Common myeloid progenitor, CD34-positive (primary cell): ENCODE results near the gene AMBP.

ENCODE experiments used
- CTCF ChIA-PET: fragments of 350-600 bp; sonication (Branson Sonifier 250); formaldehyde crosslinking; loops from one replicate; lab custom pipeline; 2021; ENCODE audit warnings: antibody characterized with exemption; lab: Charles Lee
- POLR2A ChIA-PET: fragments of 350-600 bp; sonication (Branson Sonifier 250); formaldehyde crosslinking; loops from one replicate; lab custom pipeline; 2021; ENCODE audit warnings: antibody characterized with exemption; lab: Charles Lee
- DNase-seq, 3 donors: peaks; one replicate each; pipeline versions ENCODE4 v3.0.0 to v3.0.0-alpha.2; 2013
- H3K27ac ChIP-seq, 2 experiments: 1 replicate in 1 of 2; 2 replicates in 1 of 2; pipeline ENCODE4 v1.7.0; 2013; ENCODE audit warnings: inconsistent platforms in 2 of 2, low read length in 2 of 2, mild to moderate bottlenecking in 2 of 2, low read depth in 1 of 2, moderate library complexity in 1 of 2; ENCODE audit not compliant: severe bottlenecking in 2 of 2, insufficient read depth in 1 of 2, poor library complexity in 1 of 2
- H3K27me3 ChIP-seq, 5 experiments: replicated peaks in 2 of 5; 1 replicate in 3 of 5; 2 replicates in 2 of 5; pipeline versions ENCODE4 v1.6.1 to v1.7.0; 2013; ENCODE audit warnings: low read length in 4 of 5, mild to moderate bottlenecking in 2 of 5, moderate library complexity in 2 of 5, inconsistent platforms in 1 of 5; ENCODE audit not compliant: insufficient read depth in 5 of 5, control insufficient read depth in 4 of 5
- H3K36me3 ChIP-seq, 4 experiments: 1 replicate in 2 of 4; 2 replicates in 2 of 4; pipeline versions ENCODE4 v1.6.1 to v1.7.0; 2013; ENCODE audit warnings: low read length in 3 of 4, control low read depth in 1 of 4, mild to moderate bottlenecking in 1 of 4; ENCODE audit not compliant: control insufficient read depth in 4 of 4, insufficient read depth in 4 of 4
- H3K4me1 ChIP-seq, 4 experiments: 1 replicate in 3 of 4; 2 replicates in 1 of 4; pipeline versions ENCODE4 v1.6.1 to v1.7.1; 2013; ENCODE audit warnings: low read length in 3 of 4, mild to moderate bottlenecking in 3 of 4, control low read depth in 1 of 4, inconsistent platforms in 1 of 4, moderate library complexity in 1 of 4; ENCODE audit not compliant: control insufficient read depth in 4 of 4, insufficient read depth in 4 of 4; ENCODE audit errors: control extremely low read depth in 1 of 4
- H3K4me3 ChIP-seq, 7 experiments: 1 replicate in 4 of 7; 2 replicates in 3 of 7; pipeline versions ENCODE4 v1.5.1 to v1.7.0; 2013; ENCODE audit warnings: mild to moderate bottlenecking in 7 of 7, low read length in 6 of 7, moderate library complexity in 6 of 7, inconsistent platforms in 2 of 7, low read depth in 2 of 7, control low read depth in 1 of 7; ENCODE audit not compliant: insufficient read depth in 4 of 7, control insufficient read depth in 1 of 7; ENCODE audit errors: extremely low read depth in 1 of 7
- H3K9me3 ChIP-seq, 5 experiments: 1 replicate in 4 of 5; 2 replicates in 1 of 5; pipeline versions ENCODE4 v1.6.1 to v1.7.1; 2013; ENCODE audit warnings: low read length in 4 of 5, mild to moderate bottlenecking in 2 of 5, inconsistent platforms in 1 of 5, low read depth in 1 of 5, moderate library complexity in 1 of 5; ENCODE audit not compliant: control insufficient read depth in 4 of 5, insufficient read depth in 2 of 5; ENCODE audit errors: control extremely low read depth in 1 of 5
- WGBS: methylation state at CpG from one replicate; pipeline ENCODE4 v1.1.5; 2013; ENCODE audit not compliant: insufficient coverage; 5-methylcytosine and 5-hydroxymethylcytosine counted together

The AMBP gene

DNA sequence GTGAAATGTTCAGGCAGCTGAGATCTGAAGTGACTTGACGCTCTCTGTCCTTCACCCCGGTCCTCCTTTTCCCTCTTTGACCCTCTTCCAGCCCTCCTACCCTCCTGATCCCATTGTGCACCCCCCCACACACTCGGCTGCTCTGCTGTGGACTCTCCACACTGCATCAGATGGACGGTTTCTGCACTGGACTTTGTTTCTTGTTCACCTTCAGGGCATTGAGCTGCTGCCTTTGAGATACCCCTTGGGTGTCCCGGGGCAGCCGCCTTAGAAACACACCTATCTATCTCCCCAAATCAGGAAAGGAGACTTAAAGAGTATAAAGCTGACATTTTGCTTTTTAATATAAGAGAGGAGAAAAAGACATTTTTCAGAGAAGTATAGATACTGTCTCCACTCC is 27.5 kb downstream of the AMBP start:
- no peaks in the 10 kb centered on the region for H3K27me3 ChIP-seq
- H3K36me3 ChIP-seq: peaks cover 4 to 62% (median 35%) of the 10 kb centered on the region in 4 experiments
- no peak for DNase-seq
- H3K27ac ChIP-seq: no peak overlapping the region
- no peaks in the 10 kb centered on the region for H3K4me1 ChIP-seq
- 100% methylated on average over 3 of the region's 6 CpGs for WGBS
- ChIA-PET POLR2A (no interaction called here), CTCF (interaction anchor here (1.5 kb wide), 1 partner anchor 12 kb away, joined by 3 read pairs; no protein-coding TSS in a partner anchor)
- no peaks in the 10 kb centered on the region for H3K9me3 ChIP-seq
- no peak overlapping the region for H3K4me3 ChIP-seq

DNA sequence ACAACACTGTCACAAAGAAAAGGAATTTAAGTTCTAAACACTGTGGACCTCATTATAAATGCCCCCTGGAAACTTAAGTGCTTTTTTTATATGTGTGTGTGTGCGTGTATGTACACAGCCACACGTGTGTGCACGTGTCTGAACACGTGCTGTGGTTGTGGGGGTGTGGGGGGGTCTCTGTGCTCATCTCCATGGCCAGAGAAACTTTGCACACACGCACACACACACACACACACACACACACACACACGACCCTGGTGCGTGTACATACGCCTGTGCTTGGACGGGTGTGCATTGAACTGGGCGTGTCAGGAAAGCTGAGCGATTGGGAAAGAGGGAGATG is 27.9 kb downstream of the AMBP start:
- Histone ChIP-seq H3K9me3 (no peaks in the 10 kb centered on the region), H3K27ac (no peak overlapping the region), H3K4me3 (no peak overlapping the region), H3K4me1 (no peaks in the 10 kb centered on the region), H3K27me3 (no peaks in the 10 kb centered on the region), H3K36me3 (peaks cover 4 to 65% (median 35%) of the 10 kb centered on the region in 4 experiments)
- 100% methylated on average over 4 of the region's 11 CpGs for WGBS
- DNase-seq: no peak
- CTCF ChIA-PET: no interaction called here
- POLR2A ChIA-PET: no interaction called here

DNA sequence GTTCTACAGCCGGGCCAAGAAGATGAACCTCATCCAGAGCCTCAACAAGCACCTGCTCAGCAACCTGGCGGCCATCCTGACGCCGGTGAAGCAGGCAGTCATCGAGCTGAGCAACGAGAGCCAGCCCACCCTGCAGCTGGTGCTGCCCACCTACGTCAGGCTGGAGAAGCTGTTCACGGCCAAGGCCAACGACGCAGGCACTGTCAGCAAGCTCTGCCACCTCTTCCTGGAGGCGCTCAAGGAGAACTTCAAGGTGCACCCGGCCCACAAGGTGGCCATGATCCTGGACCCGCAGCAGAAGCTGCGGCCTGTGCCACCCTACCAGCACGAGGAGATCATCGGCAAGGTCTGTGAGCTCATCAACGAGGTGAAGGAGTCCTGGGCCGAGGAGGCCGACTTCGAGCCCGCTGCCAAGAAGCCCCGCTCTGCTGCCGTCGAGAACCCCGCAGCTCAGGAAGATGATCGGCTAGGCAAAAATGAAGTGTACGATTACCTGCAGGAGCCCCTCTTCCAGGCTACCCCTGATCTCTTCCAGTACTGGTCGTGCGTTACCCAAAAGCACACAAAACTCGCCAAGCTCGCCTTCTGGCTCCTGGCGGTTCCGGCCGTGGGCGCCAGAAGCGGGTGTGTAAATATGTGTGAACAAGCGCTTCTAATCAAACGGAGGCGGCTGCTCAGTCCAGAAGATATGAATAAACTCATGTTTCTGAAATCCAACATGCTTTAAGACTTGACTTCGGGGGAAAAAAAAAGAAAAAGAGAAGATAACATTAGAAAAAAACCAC is 28.5 kb downstream of the AMBP start:
- CTCF ChIA-PET: no interaction called here
- WGBS: 95% methylated on average over 31 of the region's 40 CpGs

DNA sequence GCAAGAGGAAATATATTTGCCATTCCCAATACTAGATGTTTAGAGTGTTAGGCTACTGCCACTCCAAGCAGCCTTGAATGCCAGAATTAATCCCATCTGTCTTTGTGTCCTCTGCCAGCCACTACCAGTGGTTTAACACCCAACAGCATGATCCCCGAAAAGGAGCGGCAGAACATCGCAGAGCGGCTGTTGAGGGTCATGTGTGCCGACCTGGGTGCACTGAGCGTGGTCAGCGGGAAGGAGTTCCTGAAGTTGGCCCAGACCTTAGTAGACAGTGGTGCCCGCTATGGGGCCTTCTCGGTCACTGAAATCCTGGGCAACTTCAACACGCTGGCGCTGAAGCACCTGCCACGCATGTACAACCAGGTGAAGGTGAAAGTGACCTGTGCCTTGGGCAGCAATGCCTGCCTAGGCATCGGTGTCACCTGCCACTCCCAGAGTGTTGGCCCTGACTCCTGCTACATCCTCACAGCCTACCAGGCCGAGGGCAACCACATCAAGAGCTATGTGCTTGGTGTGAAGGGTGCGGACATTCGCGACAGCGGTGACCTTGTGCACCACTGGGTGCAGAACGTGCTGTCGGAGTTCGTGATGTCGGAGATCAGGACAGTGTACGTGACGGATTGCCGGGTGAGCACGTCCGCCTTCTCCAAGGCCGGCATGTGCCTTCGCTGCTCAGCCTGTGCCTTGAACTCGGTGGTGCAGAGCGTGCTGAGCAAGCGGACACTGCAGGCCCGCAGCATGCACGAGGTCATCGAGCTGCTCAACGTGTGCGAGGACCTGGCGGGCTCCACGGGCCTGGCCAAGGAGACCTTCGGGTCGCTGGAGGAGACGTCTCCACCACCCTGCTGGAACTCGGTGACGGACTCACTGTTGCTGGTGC is 29.3 kb downstream of the AMBP start:
- peaks cover 4 to 60% (median 34%) of the 10 kb centered on the region in 4 experiments for H3K36me3 ChIP-seq
- no peak overlapping the region for H3K27ac ChIP-seq
- ChIA-PET CTCF (no interaction called here), POLR2A (no interaction called here)
- WGBS: 99% methylated on average over 36 of the region's 44 CpGs
- H3K9me3 ChIP-seq: peaks cover 0 to 6% (median 0%) of the 10 kb centered on the region in 5 experiments
- no peak overlapping the region for H3K4me3 ChIP-seq
- H3K27me3 ChIP-seq: no peaks in the 10 kb centered on the region
- H3K4me1 ChIP-seq: no peaks in the 10 kb centered on the region
- no peak for DNase-seq

More for the DNA sequence above, 28.5 kb downstream of the AMBP start:
- DNase-seq: no peak
- Histone ChIP-seq H3K4me3 (no peak overlapping the region), H3K27ac (no peak overlapping the region), H3K9me3 (no peaks in the 10 kb centered on the region), H3K27me3 (no peaks in the 10 kb centered on the region), H3K4me1 (no peaks in the 10 kb centered on the region), H3K36me3 (peaks cover 4 to 62% (median 34%) of the 10 kb centered on the region in 4 experiments)
- POLR2A ChIA-PET: no interaction called here

DNA sequence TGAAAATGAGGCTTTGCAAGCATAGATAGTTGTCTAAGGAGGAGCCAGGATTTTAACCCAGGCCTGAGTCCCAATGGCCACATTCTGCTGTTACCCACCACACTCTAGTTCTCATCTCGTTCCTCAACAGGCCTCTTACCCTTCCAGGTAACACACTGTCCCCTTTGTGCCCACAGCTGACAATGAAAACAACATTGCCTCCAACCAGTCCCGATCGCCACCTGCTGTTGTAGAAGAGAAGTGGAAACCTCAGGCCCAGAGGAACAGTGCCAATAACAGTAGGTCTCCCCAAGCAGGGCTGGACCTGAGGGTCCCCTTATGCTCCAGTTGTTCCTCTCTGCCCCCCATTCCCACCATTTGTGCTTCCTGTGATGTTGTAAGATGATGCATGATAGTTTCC is 30.4 kb downstream of the AMBP start:
- Histone ChIP-seq H3K4me3 (no peak overlapping the region), H3K36me3 (peaks cover 4 to 61% (median 35%) of the 10 kb centered on the region in 4 experiments), H3K4me1 (no peaks in the 10 kb centered on the region), H3K9me3 (peaks cover 0 to 11% (median 0%) of the 10 kb centered on the region in 5 experiments), H3K27ac (no peak overlapping the region), H3K27me3 (no peaks in the 10 kb centered on the region)
- CTCF ChIA-PET: no interaction called here
- POLR2A ChIA-PET: no interaction called here
- peak; percentile 2 to 22 (median 20) for DNase-seq
- 100% methylated on average over 2 of the region's 3 CpGs for WGBS

- ChIA-PET POLR2A (no interaction called here), CTCF (no interaction called here)
- Histone ChIP-seq H3K4me1 (no peaks in the 10 kb centered on the region), H3K27ac (no peak overlapping the region), H3K9me3 (peaks cover 0 to 11% (median 0%) of the 10 kb centered on the region in 5 experiments), H3K4me3 (no peak overlapping the region), H3K27me3 (no peaks in the 10 kb centered on the region), H3K36me3 (peaks cover 6 to 55% (median 34%) of the 10 kb centered on the region in 4 experiments)
- 100% methylated on average over 1 of the region's 1 CpG for WGBS
- no peak for DNase-seq
These were observed 31.2 kb downstream of the AMBP start for GRCh38 chr9:114046875-114047274.
